IMR-90 (cell line): ENCODE data around the gene PAM. TPM values are rescaled to one million over a fixed set of nuclear protein-coding genes. Genes with fewer than 3 reads are reported as not detected.

ENCODE experiments used
- ATAC-seq: fragments of 200-7000 bp; cut with Tn5 transposase; 2 replicates; pipeline ENCODE4 v1.9.1; 2020; ENCODE audit warnings: low read depth, mild to moderate bottlenecking, moderate library complexity
- BruUV-seq: library from RNA; stranded (reverse); fragments of 400-500 nt; replicated peaks from 2 replicates; lab custom pipeline; 2021; lab: Mats Ljungman, UMichigan
- CTCF ChIA-PET: fragments of 300-600 bp; formaldehyde crosslinking; extraction: SDS; loops from one replicate; lab custom pipeline; 2021; ENCODE audit warnings: antibody characterized with exemption; lab: Yijun Ruan, JAX
- POLR2A ChIA-PET: fragments of 300-600 bp; sonication (Branson Sonifier 250); formaldehyde crosslinking; loops from one replicate; lab custom pipeline; 2022; ENCODE audit warnings: antibody characterized with exemption; ENCODE audit not compliant: unreplicated experiment; lab: Charles Lee
- DNase-seq: peaks from one replicate; pipeline ENCODE4 v3.0.0; 2013
- H2AFZ ChIP-seq: replicated peaks from 2 replicates; pipeline ENCODE3; 2013; ENCODE audit warnings: low read length, mild to moderate bottlenecking; ENCODE audit not compliant: poor library complexity
- H2AK5ac ChIP-seq: 2 replicates; pipeline ENCODE4 v1.6.1; 2013; ENCODE audit warnings: low read depth, low read length, inconsistent platforms
- H2AK9ac ChIP-seq: replicated peaks from 2 replicates; pipeline ENCODE3; 2013; ENCODE audit warnings: mild to moderate bottlenecking, low read depth, low read length, moderate library complexity; ENCODE audit not compliant: poor library complexity
- H2BK120ac ChIP-seq: 2 replicates; pipeline ENCODE4 v1.6.1; 2013; ENCODE audit warnings: low read depth, low read length, inconsistent platforms
- H2BK15ac ChIP-seq: 3 replicates; pipeline ENCODE4 v1.6.1; 2013; ENCODE audit warnings: low read depth, low read length, inconsistent platforms
- H2BK20ac ChIP-seq: 2 replicates; pipeline ENCODE4 v1.6.1; 2013; ENCODE audit warnings: low read depth, mild to moderate bottlenecking, inconsistent platforms, low read length, moderate library complexity
- H2BK5ac ChIP-seq: 2 replicates; pipeline ENCODE4 v1.6.1; 2013; ENCODE audit warnings: mild to moderate bottlenecking, low read depth, low read length, inconsistent platforms; ENCODE audit not compliant: poor library complexity, severe bottlenecking
- H3K14ac ChIP-seq: replicated peaks from 2 replicates; pipeline ENCODE4 v1.6.1; 2013; ENCODE audit warnings: low read depth, low read length, inconsistent platforms
- H3K18ac ChIP-seq: 2 replicates; pipeline ENCODE4 v1.6.1; 2013; ENCODE audit warnings: low read depth, low read length, control low read depth
- H3K23ac ChIP-seq: 2 replicates; pipeline ENCODE4 v1.6.1; 2013; ENCODE audit warnings: low read depth, low read length, inconsistent platforms
- H3K27ac ChIP-seq: 2 replicates; pipeline ENCODE4 v1.5.1; 2013; ENCODE audit warnings: mild to moderate bottlenecking, control low read depth, low read length; ENCODE audit not compliant: insufficient read depth
- H3K27me3 ChIP-seq: 2 replicates; pipeline ENCODE4 v1.6.1; 2013; ENCODE audit warnings: low read length; ENCODE audit not compliant: control insufficient read depth, insufficient read depth
- H3K36me3 ChIP-seq: 2 replicates; pipeline ENCODE4 v1.6.1; 2013; ENCODE audit warnings: low read length, mixed read lengths; ENCODE audit not compliant: control insufficient read depth, insufficient read depth
- H3K4ac ChIP-seq: 2 replicates; pipeline ENCODE4 v1.6.1; 2013; ENCODE audit warnings: low read depth, low read length, inconsistent platforms
- H3K4me1 ChIP-seq: 2 replicates; pipeline ENCODE4 v1.6.1; 2013; ENCODE audit warnings: low read length, mixed read lengths; ENCODE audit not compliant: control insufficient read depth, insufficient read depth
- H3K4me2 ChIP-seq: 2 replicates; pipeline ENCODE4 v1.6.1; 2013; ENCODE audit warnings: low read depth, mild to moderate bottlenecking, control low read depth, low read length, moderate library complexity
- H3K4me3 ChIP-seq: 2 replicates; pipeline ENCODE4 v1.5.1; 2013; ENCODE audit warnings: low read depth, mild to moderate bottlenecking, control low read depth, low read length, moderate library complexity; ENCODE audit not compliant: insufficient read depth
- H3K56ac ChIP-seq: 2 replicates; pipeline ENCODE4 v1.6.1; 2013; ENCODE audit warnings: low read length, inconsistent platforms; ENCODE audit not compliant: insufficient read depth; ENCODE audit errors: extremely low read depth
- H3K79me1 ChIP-seq, 2 experiments: 2 replicates each; pipeline ENCODE4 v1.6.1; 2013; ENCODE audit warnings: low read length in 2 of 2, inconsistent platforms in 1 of 2, low read depth in 1 of 2
- H3K9ac ChIP-seq: 2 replicates; pipeline ENCODE4 v1.6.1; 2013; ENCODE audit warnings: low read depth, low read length, control low read depth
- H3K9me1 ChIP-seq: 2 replicates; pipeline ENCODE4 v1.6.1; 2013; ENCODE audit warnings: low read length, inconsistent platforms; ENCODE audit not compliant: insufficient read depth
- H3K9me3 ChIP-seq: 2 replicates; pipeline ENCODE4 v1.6.1; 2013; ENCODE audit warnings: low read length; ENCODE audit not compliant: control insufficient read depth, insufficient read depth
- H4K20me1 ChIP-seq: 2 replicates; pipeline ENCODE4 v1.6.1; 2013; ENCODE audit warnings: low read length, inconsistent platforms; ENCODE audit not compliant: insufficient read depth
- H4K5ac ChIP-seq: 2 replicates; pipeline ENCODE4 v1.6.1; 2013; ENCODE audit warnings: mild to moderate bottlenecking, low read depth, low read length, control low read depth
- H4K8ac ChIP-seq, 2 experiments: 2 replicates each; pipeline ENCODE4 v1.6.1; 2013; ENCODE audit warnings: low read depth in 2 of 2, low read length in 2 of 2, control low read depth in 1 of 2, inconsistent platforms in 1 of 2
- H4K91ac ChIP-seq: 2 replicates; pipeline ENCODE4 v1.6.1; 2013; ENCODE audit warnings: low read depth, low read length, inconsistent platforms; ENCODE audit not compliant: insufficient read depth
- CEBPB ChIP-seq: IDR thresholded peaks from 2 replicates; pipeline ENCODE4 v1.6.1; 2012; ENCODE audit warnings: low read depth, low read length, improper control_type of control experiment
- CHD1 ChIP-seq: IDR thresholded peaks from 2 replicates; pipeline ENCODE4 v1.6.1; 2012; ENCODE audit warnings: low read depth, low read length, improper control_type of control experiment
- FOS ChIP-seq: fragments of 150-350 bp; IDR thresholded peaks from 2 replicates; pipeline ENCODE4 v1.6.1; 2016; ENCODE audit warnings: low read depth, low read length
- MAFK ChIP-seq: IDR thresholded peaks from 2 replicates; pipeline ENCODE4 v1.6.1; 2012; ENCODE audit warnings: low read depth, low read length, improper control_type of control experiment
- MAZ ChIP-seq: IDR thresholded peaks from 2 replicates; pipeline ENCODE4 v1.6.1; 2012; ENCODE audit warnings: low read depth, mild to moderate bottlenecking, low read length, improper control_type of control experiment, moderate library complexity, borderline replicate concordance
- MXI1 ChIP-seq: IDR thresholded peaks from 2 replicates; pipeline ENCODE4 v1.6.1; 2012; ENCODE audit warnings: low read depth, mild to moderate bottlenecking, low read length, moderate library complexity, borderline replicate concordance
- NFE2L2 ChIP-seq: fragments of 150-350 bp; IDR thresholded peaks from 2 replicates; pipeline ENCODE4 v1.6.1; 2016; ENCODE audit warnings: low read depth, mild to moderate bottlenecking, low read length
- POLR2A ChIP-seq: IDR thresholded peaks from 2 replicates; pipeline ENCODE4 v1.6.1; 2012; ENCODE audit warnings: mild to moderate bottlenecking, low read depth, low read length
- RAD21 ChIP-seq: IDR thresholded peaks from 2 replicates; pipeline ENCODE4 v1.6.1; 2012; ENCODE audit warnings: low read length, improper control_type of control experiment
- RFX5 ChIP-seq: IDR thresholded peaks from 2 replicates; pipeline ENCODE4 v1.8.0; 2012; ENCODE audit warnings: low read depth, mild to moderate bottlenecking, low read length, moderate library complexity
- SMC3 ChIP-seq: fragments of 150-350 bp; IDR thresholded peaks from 2 replicates; pipeline ENCODE4 v1.6.1; 2016; ENCODE audit warnings: low read depth, mild to moderate bottlenecking, antibody characterized with exemption, low read length, moderate library complexity
- WGBS, 2 experiments: methylation state at CpG; one replicate each; pipeline versions ENCODE4 v1.1.5 to v1.1.7; 2013; ENCODE audit warnings: missing lambda C conversion rate in 2 of 2; ENCODE audit not compliant: insufficient read length in 1 of 2; ENCODE audit errors: extremely low coverage in 2 of 2; 5-methylcytosine and 5-hydroxymethylcytosine counted together
- dilution Hi-C: fragments of 300-500 bp; cut with HindIII; formaldehyde crosslinking; loops from one replicate; pipeline ENCODE4 v1.14.3; 2018; ENCODE audit warnings: low sequenced_read_pairs; ENCODE audit not compliant: unreplicated experiment
- in situ Hi-C: fragments of 300-500 bp; cut with MboI; formaldehyde crosslinking; loops from 3 replicates; pipeline ENCODE4 v1.14.3; 2019; ENCODE audit warnings: low sequenced_read_pairs, inconsistent platforms, mixed read lengths
- intact Hi-C: fragments of 100-400 bp; cut with micrococcal nuclease; formaldehyde crosslinking; loops from 2 replicates; pipeline ENCODE4 v1.10.0; 2022
- polyA plus RNA-seq, 3 experiments: library from polyadenylated mRNA; depleted of rRNA; stranded (reverse); fragments of >200 nt; gene quantifications; 2 replicates each; pipeline ENCODE4 v1.2.3, GENCODE V29; 2012; ENCODE audit warnings: low replicate concordance in 1 of 3
- total RNA-seq: library from RNA; depleted of rRNA; stranded (reverse); fragments of >200 nt; gene quantifications from 2 replicates; pipeline ENCODE4 v1.2.3, GENCODE V29; 2012
- TF ChIP-seq, protein P1 (sequence below): fragments of 150-350 bp; IDR thresholded peaks from 2 replicates; pipeline ENCODE4 v1.6.1; 2016; ENCODE audit warnings: low read depth, mild to moderate bottlenecking, low read length, moderate library complexity, borderline replicate concordance
- TF ChIP-seq, protein P2 (sequence below): conservative IDR thresholded peaks from 2 replicates; pipeline ENCODE4 v1.5.1; 2012; ENCODE audit warnings: mild to moderate bottlenecking, low read depth, low read length, improper control_type of control experiment
- TF ChIP-seq, protein P3 (sequence below): fragments of 150-350 bp; IDR thresholded peaks from 2 replicates; pipeline ENCODE4 v1.6.1; 2017; ENCODE audit warnings: mild to moderate bottlenecking, antibody characterized with exemption, low read length, low read depth

Gene PAM
- total and polyA plus RNA-seq, 2 of the 4 experiments (the other 2 are of a cell fraction): 115 to 179 TPM

DNA sequence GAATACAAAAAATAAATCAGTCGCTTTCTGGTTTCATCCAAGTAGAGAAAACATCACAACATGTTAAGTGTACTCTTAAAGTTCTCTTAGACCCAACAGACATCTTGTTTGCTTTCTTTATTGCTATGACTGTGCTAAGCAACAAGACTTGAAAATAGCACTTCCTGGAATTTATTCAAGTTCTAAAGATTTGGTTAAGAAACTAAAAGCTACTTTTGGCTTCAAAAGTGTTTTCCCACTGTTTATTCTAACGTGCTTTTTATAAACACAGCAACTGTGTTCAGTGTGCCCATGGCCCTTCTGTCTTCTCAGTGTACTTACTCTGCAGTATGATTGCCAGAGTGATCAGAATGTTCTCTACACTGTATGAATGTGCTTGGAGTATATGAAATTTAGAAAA is 255.1 kb downstream of the PAM start:
- no TSS peak for BruUV-seq
- DNase-seq (peak; percentile 42), ATAC-seq (peak; percentile 83)
- Histone ChIP-seq H3K9me3 (peaks cover 2% of the 10 kb centered on the region), H3K36me3 (peaks cover 7% of the 10 kb centered on the region; the same call in 1 of the 2 replicates), H2BK15ac (no peak overlapping the region), H2BK20ac (no peak overlapping the region), H3K4me2 (no peak overlapping the region), H2BK5ac (no peak overlapping the region), H3K18ac (no peak overlapping the region), H3K23ac (no peak overlapping the region), H3K56ac (no peak overlapping the region), H4K20me1 (no peaks in the 10 kb centered on the region; the same call in 1 of the 2 replicates), H3K14ac (no peak overlapping the region), H4K5ac (no peak overlapping the region), H3K79me1 (no peaks in the 10 kb centered on the region; a peak in 1 of 4 replicates), H3K4ac (no peak overlapping the region), H3K4me3 (no peak overlapping the region), H3K9ac (no peak overlapping the region), H3K4me1 (peaks cover 2% of the 10 kb centered on the region; the same call in 1 of the 2 replicates), H2AFZ (no peak overlapping the region), H2AK5ac (no peak overlapping the region), H2AK9ac (no peak overlapping the region), H3K27ac (no peak overlapping the region), H2BK120ac (no peak overlapping the region), H3K9me1 (no peaks in the 10 kb centered on the region), H4K8ac (no peak overlapping the region), H4K91ac (no peak overlapping the region), H3K27me3 (no peaks in the 10 kb centered on the region)
- TF ChIP-seq POLR2A (no peak), RAD21 (no peak), MAFK (no peak), RFX5 (no peak), NFE2L2 (no peak), MAZ (no peak), MXI1 (no peak), SMC3 (no peak), CEBPB (no peak), CHD1 (no peak), FOS (no peak)
- TF ChIP-seq, protein P1, sequence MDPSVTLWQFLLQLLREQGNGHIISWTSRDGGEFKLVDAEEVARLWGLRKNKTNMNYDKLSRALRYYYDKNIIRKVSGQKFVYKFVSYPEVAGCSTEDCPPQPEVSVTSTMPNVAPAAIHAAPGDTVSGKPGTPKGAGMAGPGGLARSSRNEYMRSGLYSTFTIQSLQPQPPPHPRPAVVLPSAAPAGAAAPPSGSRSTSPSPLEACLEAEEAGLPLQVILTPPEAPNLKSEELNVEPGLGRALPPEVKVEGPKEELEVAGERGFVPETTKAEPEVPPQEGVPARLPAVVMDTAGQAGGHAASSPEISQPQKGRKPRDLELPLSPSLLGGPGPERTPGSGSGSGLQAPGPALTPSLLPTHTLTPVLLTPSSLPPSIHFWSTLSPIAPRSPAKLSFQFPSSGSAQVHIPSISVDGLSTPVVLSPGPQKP: no peak
- TF ChIP-seq, protein P2, sequence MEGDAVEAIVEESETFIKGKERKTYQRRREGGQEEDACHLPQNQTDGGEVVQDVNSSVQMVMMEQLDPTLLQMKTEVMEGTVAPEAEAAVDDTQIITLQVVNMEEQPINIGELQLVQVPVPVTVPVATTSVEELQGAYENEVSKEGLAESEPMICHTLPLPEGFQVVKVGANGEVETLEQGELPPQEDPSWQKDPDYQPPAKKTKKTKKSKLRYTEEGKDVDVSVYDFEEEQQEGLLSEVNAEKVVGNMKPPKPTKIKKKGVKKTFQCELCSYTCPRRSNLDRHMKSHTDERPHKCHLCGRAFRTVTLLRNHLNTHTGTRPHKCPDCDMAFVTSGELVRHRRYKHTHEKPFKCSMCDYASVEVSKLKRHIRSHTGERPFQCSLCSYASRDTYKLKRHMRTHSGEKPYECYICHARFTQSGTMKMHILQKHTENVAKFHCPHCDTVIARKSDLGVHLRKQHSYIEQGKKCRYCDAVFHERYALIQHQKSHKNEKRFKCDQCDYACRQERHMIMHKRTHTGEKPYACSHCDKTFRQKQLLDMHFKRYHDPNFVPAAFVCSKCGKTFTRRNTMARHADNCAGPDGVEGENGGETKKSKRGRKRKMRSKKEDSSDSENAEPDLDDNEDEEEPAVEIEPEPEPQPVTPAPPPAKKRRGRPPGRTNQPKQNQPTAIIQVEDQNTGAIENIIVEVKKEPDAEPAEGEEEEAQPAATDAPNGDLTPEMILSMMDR: no peak
- TF ChIP-seq, protein P3, sequence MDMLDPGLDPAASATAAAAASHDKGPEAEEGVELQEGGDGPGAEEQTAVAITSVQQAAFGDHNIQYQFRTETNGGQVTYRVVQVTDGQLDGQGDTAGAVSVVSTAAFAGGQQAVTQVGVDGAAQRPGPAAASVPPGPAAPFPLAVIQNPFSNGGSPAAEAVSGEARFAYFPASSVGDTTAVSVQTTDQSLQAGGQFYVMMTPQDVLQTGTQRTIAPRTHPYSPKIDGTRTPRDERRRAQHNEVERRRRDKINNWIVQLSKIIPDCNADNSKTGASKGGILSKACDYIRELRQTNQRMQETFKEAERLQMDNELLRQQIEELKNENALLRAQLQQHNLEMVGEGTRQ: no peak
- dilution Hi-C loops: no loop called here
- in situ Hi-C loops: no loop called here
- WGBS, 2 experiments: no CpG with 5 or more reads among the region's 2 CpGs
- ChIA-PET POLR2A (no interaction called here), CTCF (interaction anchor here (0.9 kb wide), 1 partner anchor 21 kb away, joined by 3 read pairs; no protein-coding TSS in a partner anchor)
- intact Hi-C loops: loop anchor here (5.0 kb wide), 1 partner anchor 143 kb away; no protein-coding TSS in a partner anchor
